ENCODE results near the gene MORN1. TPM values are rescaled to one million over a fixed set of nuclear protein-coding genes. Genes with fewer than 3 reads are reported as not detected.

Gene MORN1
- total and polyA plus RNA-seq, 2 of the 4 experiments (the other 2 are of a cell fraction) = 3.0 to 4.2 TPM

GRCh38 chr1:2356911-2357845, 34.2 kb downstream of the MORN1 start:
- in situ Hi-C loops (cut with MboI; ENCODE audit: low sequenced_read_pairs) (loop anchor here (25.0 kb wide), 1 partner anchor 395 kb away; no protein-coding TSS in a partner anchor), intact Hi-C loops (cut with micrococcal nuclease) (no loop called here), dilution Hi-C loops (cut with HindIII; ENCODE audit: low sequenced_read_pairs, unreplicated experiment) (no loop called here)
- H4K20me1 ChIP-seq (ENCODE audit: insufficient read depth, low read length) = no peaks in the 10 kb centered on the region
- WGBS, 2 experiments (ENCODE audit: extremely low coverage in 2 of 2, insufficient read length in 1 of 2) = 81% methylated on average over 21 of the region's 37 CpGs; no CpG with 5 or more reads in 1 of the 2 experiments
- H3K18ac ChIP-seq (ENCODE audit: low read depth, low read length) = no peak overlapping the region
- H3K56ac ChIP-seq (ENCODE audit: extremely low read depth, insufficient read depth, low read length) = no peak overlapping the region
- no peak overlapping the region for H3K23ac ChIP-seq (ENCODE audit: low read depth, low read length)
- H3K27me3 ChIP-seq (ENCODE audit: control insufficient read depth, insufficient read depth, low read length) = no peaks in the 10 kb centered on the region
- no peak for TF ChIP-seq RFX5 (IDR thresholded peaks at IDR 0.05; ENCODE audit: low read depth, low read length)
- no peak for TF ChIP-seq FOS (IDR thresholded peaks at IDR 0.05; ENCODE audit: low read depth, low read length)
- TF ChIP-seq USF2 (IDR thresholded peaks at IDR 0.05; ENCODE audit: low read depth, low read length) = no peak
- no peak for TF ChIP-seq ELK1 (IDR thresholded peaks at IDR 0.05; ENCODE audit: borderline replicate concordance, low read depth, low read length)
- no peak for TF ChIP-seq MXI1 (IDR thresholded peaks at IDR 0.05; ENCODE audit: borderline replicate concordance, low read depth, low read length)
- no peak for TF ChIP-seq BHLHE40 (IDR thresholded peaks at IDR 0.05; ENCODE audit: low read depth, low read length)
- TF ChIP-seq MAZ (IDR thresholded peaks at IDR 0.05; ENCODE audit: borderline replicate concordance, low read depth, low read length) = no peak
- TF ChIP-seq RCOR1 (IDR thresholded peaks at IDR 0.05; ENCODE audit: insufficient replicate concordance, low read length) = no peak
- TF ChIP-seq MAFK (IDR thresholded peaks at IDR 0.05; ENCODE audit: low read depth, low read length) = no peak
- no peak for TF ChIP-seq CEBPB (IDR thresholded peaks at IDR 0.05; ENCODE audit: low read depth, low read length)
- TF ChIP-seq CHD1 (IDR thresholded peaks at IDR 0.05; ENCODE audit: low read depth, low read length) = no peak
- no peak for TF ChIP-seq SMC3 (IDR thresholded peaks at IDR 0.05; ENCODE audit: low read depth, low read length)
- TF ChIP-seq POLR2A (IDR thresholded peaks at IDR 0.05; ENCODE audit: low read depth, low read length) = no peak
- TF ChIP-seq, protein P1, sequence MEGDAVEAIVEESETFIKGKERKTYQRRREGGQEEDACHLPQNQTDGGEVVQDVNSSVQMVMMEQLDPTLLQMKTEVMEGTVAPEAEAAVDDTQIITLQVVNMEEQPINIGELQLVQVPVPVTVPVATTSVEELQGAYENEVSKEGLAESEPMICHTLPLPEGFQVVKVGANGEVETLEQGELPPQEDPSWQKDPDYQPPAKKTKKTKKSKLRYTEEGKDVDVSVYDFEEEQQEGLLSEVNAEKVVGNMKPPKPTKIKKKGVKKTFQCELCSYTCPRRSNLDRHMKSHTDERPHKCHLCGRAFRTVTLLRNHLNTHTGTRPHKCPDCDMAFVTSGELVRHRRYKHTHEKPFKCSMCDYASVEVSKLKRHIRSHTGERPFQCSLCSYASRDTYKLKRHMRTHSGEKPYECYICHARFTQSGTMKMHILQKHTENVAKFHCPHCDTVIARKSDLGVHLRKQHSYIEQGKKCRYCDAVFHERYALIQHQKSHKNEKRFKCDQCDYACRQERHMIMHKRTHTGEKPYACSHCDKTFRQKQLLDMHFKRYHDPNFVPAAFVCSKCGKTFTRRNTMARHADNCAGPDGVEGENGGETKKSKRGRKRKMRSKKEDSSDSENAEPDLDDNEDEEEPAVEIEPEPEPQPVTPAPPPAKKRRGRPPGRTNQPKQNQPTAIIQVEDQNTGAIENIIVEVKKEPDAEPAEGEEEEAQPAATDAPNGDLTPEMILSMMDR (conservative IDR thresholded peaks at IDR 0.05; ENCODE audit: low read depth, low read length) = no peak
- TF ChIP-seq RAD21 (IDR thresholded peaks at IDR 0.05; ENCODE audit: low read length) = no peak
- no peak overlapping the region for H3K4ac ChIP-seq (ENCODE audit: low read depth, low read length)
- POLR2A ChIA-PET (ENCODE audit: unreplicated experiment) = no interaction called here
- no TSS peak for BruUV-seq (replicated peaks)
- no peak overlapping the region for H3K4me2 ChIP-seq (ENCODE audit: low read depth, low read length)
- no peaks in the 10 kb centered on the region for H3K79me1 ChIP-seq (ENCODE audit: low read depth in 1 of 2, low read length in 2 of 2)
- no peak overlapping the region for H2BK15ac ChIP-seq (ENCODE audit: low read depth, low read length)
- no peak overlapping the region for H2AK9ac ChIP-seq (replicated peaks; ENCODE audit: low read depth, low read length, poor library complexity)
- H3K14ac ChIP-seq (replicated peaks; ENCODE audit: low read depth, low read length) = no peak overlapping the region
- H3K9me1 ChIP-seq (ENCODE audit: insufficient read depth, low read length) = no peaks in the 10 kb centered on the region
- no peak overlapping the region for H3K9ac ChIP-seq (ENCODE audit: low read depth, low read length)
- no peak overlapping the region for H4K8ac ChIP-seq (ENCODE audit: low read depth in 2 of 2, low read length in 2 of 2)
- no peaks in the 10 kb centered on the region for H3K9me3 ChIP-seq (ENCODE audit: control insufficient read depth, insufficient read depth, low read length)
- H2BK120ac ChIP-seq (ENCODE audit: low read depth, low read length) = no peak overlapping the region
- no peak overlapping the region for H4K5ac ChIP-seq (ENCODE audit: low read depth, low read length)
- no peak overlapping the region for H4K91ac ChIP-seq (ENCODE audit: insufficient read depth, low read depth, low read length)
- no peak overlapping the region for H2BK5ac ChIP-seq (ENCODE audit: low read depth, low read length, poor library complexity, severe bottlenecking)
- H2BK20ac ChIP-seq (ENCODE audit: low read depth, low read length) = no peak overlapping the region
- CTCF ChIA-PET = no interaction called here
- H2AK5ac ChIP-seq (ENCODE audit: low read depth, low read length) = no peak overlapping the region
- H3K27ac ChIP-seq (ENCODE audit: insufficient read depth, low read length) = no peak overlapping the region
- DNase-seq = no peak
- no peak overlapping the region for H3K4me3 ChIP-seq (ENCODE audit: insufficient read depth, low read depth, low read length)
- 0 out of 2 replicates have a peak, but pooled peaks cover 3% of the 10 kb centered on the region for H3K4me1 ChIP-seq (ENCODE audit: control insufficient read depth, insufficient read depth, low read length)
- ATAC-seq (ENCODE audit: low read depth) = no peak
- H2AFZ ChIP-seq (replicated peaks; ENCODE audit: low read length, poor library complexity) = no peak overlapping the region
- H3K36me3 ChIP-seq (ENCODE audit: control insufficient read depth, insufficient read depth, low read length) = no peaks in the 10 kb centered on the region

Measured in IMR-90 (cell line).